T-helper 2 cell (primary cell): ENCODE data around the gene PLD2.
"Not testable (repeated sequence)": the region's sequence is repeated elsewhere in the genome, so short reads cannot be mapped to it uniquely, and the experiment has no call there.

ENCODE experiments used
- DNase-seq, 5 experiments: peaks; one replicate each; pipeline versions ENCODE4 v3.0.0 to v3.0.0-alpha.2; 2012 to 2022

Gene PLD2

DNA sequence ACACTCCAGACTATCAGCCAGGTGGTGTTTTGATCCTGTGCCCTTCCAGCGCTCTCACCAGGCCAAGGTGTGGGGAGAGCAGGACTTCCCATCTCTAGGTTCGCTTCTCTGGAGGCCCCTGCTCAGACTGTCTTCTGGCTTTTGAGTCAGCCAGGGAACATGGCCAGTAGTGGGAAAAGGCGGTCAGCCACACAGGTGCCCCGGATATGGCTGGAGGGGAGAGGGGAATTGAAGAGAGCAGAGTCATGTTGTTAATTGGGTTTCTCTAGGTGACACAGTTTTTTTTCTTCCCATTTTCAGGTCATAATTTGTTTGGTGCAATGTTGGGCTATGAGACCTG lies 27.7 kb downstream of the PLD2 start:
- DNase-seq = no peak

DNA sequence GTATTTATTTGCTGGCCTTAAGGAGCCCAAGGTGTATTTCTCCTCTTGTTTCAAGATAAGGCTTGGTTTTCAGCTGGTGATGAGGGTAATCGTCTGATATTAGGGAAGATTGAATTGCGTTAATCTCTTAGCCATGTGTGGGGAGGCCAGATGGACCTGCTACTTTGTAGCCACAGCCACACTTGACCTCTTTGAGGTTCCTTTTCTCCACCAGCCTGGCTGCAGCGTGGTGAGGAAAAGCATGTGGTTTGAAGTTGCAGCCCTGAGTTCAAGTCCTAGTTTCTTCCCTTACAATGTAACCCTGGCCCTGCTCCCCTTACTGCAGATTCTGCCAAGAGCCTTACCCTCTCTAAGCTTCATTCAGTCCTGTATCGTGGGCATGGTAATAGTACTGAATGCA lies 29.3 kb downstream of the PLD2 start:
- DNase-seq = no peak

DNA sequence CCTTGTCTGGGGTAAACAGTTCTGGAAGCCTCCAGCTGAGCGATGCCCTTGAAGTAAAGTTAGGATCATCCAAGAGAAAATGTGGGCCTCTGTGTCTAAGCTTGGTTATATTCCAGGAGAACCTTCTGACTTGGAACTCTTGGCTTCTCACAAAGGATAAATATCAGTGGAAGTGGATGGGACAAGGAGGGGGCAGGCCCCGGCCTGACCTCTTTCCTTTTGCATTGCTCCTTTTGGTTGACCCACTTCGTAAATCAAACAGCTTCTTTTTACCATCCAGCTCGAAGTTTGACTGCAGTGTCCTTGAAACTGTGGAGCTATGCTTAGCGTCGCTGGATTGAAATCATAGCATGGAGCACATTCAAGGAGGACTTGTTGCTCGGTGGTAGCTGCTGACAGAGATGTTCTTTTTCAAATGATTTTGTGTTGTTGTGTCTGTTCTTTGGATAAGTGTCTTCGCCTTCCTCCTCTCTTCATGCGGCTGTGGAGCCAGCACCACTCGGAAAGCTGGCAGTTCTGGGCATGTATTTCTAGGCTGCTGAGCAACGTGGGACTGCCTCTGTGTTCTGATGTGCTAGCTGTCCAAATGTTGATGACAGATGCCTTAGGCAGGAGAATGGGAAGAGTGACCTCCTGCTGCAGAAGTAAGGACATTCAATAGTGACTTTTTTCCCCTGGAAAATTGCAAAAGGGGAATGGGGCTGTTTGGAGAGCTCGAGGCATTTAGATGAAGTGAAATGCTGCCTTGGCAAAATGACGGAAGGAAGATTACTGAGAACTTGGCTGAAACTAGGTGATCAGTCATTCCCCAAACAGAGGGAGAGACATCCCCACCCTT lies 30.7 kb downstream of the PLD2 start:
- DNase-seq = no peak

DNA sequence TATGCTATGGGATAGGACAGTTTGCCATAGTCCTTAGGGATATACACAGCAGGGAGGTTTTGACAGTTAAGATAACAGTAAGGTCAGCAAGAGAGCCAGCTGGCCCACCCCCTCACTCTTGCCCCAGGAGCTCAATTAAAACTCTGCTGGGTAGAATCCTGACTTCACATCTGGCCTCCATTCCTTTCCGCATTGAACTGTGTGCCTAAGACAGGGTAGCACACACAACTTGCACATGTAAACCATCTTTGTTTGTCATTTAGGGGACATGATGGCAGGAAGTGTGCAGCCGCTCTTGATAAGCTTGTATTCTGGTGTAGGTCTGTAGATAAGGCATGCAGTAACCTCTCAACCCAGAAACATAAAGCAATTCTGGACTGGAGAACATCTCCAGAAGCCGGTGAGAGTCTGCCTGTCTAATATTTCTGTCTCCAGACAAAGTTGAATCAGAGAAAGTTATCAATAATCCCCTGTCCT lies 31.4 kb downstream of the PLD2 start:
- no peak for DNase-seq

DNA sequence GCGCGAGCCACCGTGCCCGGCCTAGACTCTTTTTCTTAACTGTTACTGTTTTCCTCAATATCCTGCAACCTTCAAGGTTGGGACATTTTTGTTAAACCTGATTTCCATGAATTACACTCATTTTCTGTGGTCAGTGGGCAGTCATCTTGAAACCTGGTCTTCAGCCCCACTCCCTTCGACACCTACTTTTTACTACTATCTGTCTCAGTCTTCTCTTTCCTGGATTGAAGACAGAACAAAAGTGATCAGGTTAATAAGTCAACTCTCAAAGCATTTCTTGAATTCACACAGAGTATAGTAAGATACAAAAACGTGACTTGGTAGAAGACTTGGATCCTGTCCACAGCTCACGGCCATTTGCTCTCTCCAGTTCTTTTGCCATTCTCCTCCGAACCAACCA lies 32.3 kb downstream of the PLD2 start:
- no peak for DNase-seq

DNA sequence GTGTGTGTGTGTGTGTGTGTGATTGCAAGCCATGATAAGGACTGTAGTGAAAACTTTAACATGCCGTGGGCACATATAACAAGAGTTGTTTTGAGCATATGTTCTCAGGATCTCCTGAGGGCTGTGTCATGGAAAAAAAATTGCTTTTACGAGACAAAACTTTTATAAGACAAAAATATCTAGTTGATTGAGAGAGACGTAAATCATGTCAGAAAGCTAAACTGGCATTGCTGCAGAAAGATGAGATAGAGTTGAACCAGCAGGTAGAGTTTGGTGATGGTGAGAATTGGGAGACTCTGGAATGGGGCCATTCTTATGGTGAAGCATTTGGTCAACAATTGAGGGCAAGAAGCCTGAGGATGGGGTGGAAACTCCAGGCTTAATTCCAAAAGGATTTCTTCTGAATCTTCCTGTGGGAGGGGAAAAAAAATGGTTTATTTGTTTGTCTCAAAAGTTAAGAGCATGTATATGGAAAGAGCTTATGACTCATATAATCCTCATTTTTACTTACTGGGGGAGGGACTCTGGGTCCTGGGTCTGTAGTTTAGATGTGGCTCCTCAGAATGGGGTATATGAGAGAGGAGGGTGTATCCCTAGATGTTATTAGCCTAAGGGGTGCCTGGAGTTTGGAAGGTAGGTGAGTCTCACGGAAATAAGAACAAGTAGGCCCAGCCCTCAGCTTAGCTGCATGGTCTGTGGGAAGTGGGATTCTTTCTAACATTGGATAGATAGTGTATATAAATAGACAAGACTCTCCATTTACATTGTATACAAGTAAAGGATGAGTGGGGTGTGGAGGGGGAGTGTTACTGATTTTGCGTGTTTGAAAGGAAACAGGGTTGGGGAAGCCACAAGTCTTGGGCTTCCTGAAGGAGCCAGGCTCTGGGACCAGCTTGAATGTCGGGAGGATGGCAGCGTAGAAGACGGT lies 33.3 kb downstream of the PLD2 start:
- DNase-seq = no peak

DNA sequence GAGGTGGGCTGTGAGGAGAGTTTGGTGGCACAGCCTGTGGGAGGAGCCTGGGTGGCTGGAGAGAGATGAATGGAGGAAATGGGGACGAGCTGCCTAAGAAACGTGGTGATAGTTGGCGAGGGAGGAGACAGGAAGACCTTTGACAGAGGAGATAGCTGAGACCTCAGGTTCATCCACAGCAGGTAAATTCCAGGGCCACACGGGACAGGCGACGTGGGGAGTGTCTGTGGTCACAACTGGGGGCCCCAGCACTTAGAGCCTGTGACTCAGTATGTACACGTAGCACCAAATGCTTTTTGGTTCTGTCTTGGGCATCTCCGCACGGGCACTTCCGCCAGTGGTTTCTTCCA lies 33.9 kb downstream of the PLD2 start:
- no peak for DNase-seq

DNA sequence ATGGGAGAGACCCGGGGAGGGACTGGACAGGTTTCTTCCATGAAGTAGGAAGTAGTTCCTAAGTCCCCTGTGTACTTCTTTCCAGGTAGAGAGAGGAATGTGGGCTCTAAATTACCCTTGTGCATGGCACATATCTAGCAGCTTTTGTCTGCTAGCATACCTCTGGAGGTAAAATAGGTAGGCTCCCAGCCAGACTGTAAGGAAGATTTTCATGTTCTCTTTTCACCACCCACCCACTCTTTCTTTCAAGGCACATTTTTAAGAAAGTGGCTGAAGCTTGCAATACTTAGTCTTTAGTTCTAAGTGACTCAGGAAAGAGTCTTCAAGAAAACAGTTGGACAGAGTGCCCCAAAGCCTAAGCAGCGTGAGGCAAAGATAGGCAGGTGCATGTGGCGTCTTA lies 35.4 kb downstream of the PLD2 start:
- DNase-seq = no peak

DNA sequence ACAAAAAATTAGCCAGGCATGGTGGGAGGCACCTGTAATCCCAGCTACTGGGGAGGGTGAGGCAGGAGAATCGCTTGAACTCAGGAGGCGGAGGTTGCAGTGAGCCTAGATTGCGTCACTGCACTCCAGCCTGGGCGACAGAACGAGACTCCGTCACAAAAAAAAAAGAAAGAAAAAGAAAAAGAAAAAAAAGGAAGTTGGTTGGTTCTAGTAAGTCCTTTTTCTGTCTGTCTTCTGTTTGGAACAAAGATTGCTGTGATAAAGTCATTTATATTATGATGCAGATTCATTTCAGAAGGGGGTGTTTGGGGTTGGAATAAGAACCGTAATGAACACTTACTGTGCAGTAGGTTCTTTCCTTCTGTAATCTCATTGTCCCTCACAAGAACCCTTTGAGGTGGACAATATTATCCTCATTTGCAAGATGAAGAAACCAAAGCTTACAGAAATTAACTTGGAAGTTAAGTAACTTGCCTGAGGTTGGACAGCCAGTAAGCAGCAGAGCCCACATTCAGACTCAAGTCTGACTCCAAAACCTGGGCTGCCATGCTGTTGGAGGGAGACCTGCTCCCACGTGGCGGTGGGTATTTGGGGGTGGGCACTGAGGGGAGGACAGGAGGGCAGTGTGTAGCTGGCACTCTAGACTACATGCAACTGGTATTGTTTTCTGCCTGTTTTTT lies 36.5 kb downstream of the PLD2 start:
- no peak for DNase-seq

DNA sequence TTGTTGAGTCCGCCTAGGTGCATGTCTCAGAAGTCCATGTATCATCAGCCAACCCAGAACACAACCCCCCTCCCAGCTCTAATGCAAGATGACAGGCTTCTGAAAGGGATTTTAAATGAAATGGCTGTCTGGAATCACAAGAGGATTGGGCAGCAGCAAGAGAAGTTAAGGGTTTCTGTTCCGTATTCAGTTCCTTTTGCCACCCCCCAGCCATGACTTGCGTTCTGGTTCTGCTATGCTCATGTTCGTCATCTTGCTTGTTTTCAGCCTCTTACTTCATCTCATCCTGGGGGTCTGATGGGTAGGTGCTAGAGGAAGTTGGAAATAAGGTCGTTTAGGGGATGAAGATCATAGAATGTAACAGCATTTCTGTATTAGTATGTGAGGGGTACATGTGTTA lies 38.2 kb downstream of the PLD2 start:
- DNase-seq = no peak

DNA sequence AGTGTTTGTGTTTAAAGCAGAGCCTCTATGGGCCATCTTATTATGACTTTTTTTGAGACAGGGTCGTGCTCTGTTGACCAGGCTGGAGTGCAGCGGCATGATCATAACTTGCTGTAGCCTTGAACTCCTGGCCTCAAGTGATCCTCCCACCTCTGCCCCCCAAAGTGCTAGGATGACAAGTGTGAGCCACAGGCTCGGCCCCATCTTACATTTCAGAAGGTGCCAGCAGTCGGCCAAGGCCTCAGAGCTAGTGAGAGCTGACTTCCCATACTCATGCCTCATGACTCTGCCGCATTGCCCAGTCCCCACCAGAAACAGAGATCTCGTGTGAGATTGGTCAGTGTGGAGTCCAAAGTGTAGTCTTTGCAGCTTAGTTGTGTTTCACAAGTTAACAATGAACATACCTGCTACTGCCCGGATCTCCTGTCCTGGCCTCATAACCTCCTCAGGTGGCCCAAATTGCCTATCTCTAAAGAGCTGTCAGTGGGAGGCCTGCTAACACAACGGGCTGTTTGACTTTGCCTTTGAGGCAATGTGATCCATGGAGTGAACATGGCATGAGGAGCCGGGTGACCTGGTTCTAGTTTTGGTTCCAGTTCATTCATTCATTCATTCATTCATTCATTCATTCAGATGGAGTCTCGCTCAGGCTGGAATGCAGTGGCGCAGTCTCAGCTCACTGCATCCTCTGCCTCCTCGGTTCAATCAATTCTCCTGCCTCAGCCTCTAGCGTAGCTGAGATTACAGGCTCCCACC lies 39.9 kb downstream of the PLD2 start:
- DNase-seq = no peak

DNA sequence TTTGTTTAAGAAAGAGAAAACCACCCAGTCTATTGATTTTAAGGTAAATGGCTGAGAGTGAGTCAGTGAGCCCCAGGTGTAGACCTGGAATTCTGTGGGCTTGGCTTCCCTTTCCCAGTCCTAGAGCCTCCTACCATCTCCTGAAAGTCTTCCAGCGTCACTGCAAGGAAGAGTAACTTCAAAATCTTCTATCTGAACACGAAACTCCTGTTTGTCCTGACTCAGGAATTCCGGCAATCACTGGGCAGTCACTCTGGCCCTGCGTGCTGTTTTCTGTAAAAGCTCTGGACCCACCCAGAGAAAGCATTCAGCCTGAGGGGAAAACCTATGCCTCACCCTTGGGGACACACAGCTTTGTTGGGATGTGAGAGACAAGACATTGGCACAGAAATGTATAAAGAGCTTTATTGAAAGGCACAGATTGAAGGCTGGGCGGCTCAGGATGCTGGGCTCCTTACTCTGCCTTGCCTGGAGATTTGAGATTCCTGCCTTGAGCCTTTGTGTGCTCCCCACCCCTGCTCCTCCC lies 42.1 kb downstream of the PLD2 start:
- no peak for DNase-seq

DNA sequence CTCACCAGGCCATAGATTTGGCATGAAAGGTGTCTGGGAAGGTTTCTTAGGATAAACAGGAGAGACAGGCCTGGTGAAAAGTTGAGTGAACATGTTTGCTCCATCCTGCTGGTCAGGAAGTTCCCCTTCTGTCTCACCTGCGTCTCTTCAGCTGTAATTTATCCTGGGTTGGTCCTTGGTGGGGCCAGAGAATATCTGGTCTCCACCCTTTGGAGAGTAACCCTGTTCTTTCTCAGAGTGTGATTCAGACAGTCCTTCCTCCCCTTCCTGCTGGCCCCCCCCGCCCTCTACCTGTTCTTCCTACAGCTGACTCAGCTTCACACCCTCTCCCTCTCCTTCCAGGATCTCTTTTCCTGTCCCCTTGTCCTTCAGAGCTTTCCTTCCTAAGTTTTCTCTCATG lies 43.3 kb downstream of the PLD2 start:
- no peak for DNase-seq

DNA sequence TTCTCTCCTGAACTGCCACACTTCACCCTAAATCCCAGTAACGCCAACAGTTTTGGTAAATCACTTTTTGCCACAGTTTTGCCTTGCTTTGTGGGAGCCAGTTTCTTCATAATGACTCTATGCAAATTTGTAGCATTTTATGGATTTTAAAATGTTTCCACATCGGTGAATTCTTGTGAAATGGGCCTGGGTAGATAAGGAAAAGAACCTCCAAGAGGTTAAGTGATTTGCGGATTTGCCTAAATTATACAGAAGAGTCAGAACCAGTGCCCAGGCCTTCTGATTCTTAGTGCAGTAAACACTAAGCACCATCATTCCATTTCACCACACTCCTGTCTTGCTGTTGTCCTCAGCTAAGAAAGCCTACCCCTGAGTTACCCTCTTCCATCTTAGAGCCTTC lies 44.1 kb downstream of the PLD2 start:
- no peak for DNase-seq

DNA sequence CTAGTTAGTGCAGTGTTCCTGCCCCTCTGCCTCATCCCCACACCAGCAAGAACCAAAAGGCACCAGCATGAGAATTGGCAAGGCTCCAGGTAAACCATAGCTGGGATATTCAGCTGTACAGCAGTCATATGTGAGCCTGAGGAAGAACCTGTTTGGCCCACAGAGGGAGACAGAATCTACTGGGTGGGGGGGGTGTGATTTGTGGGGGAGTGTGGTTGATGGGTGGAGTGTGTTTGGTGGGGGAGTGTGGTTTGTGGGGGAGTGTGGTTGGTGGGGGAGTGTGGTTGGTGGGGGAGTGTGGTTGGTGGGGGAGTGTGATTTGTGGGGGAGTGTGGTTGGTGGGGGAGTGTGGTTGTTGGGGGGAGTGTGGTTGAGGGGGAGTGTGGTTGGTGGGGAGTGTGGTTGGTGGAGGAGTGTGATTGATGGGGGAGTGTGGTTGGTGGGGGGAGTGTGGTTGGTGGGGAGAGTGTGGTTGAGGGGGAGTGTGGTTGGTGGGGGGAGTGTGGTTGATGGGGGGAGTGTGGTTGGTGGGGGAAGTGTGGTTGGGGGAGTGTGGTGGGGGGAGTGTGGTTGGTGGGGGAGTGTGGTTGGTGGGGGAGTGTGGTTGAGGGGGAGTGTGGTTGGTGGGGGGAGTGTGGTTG lies 45.7 kb downstream of the PLD2 start:
- peak in 3 of 5 experiments; percentile 16 to 46 (median 42) for DNase-seq

DNA sequence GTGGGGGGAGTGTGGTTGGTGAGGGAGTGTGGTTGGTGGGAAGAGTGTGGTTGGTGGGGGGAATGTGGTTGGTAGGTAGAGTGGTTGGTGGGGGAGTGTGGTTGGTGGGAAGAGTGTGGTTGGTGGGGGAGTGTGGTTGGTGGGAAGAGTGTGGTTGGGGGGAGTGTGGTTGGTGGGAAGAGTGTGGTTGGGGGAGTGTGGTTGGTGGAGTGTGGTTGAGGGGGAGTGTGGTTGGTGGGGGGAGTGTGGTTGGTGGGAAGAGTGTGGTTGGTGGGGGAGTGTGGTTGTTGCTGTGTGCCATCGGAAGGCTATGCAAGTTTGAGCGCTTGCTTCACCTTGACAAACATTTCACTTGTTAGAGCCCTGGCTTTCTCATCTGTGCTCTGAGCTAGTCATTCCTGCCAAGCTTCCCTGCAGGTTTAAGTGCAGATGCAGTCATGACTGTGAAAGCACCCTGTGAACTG lies 46.3 kb downstream of the PLD2 start:
- peak in 1 of 5 experiments; percentile 35 for DNase-seq

DNA sequence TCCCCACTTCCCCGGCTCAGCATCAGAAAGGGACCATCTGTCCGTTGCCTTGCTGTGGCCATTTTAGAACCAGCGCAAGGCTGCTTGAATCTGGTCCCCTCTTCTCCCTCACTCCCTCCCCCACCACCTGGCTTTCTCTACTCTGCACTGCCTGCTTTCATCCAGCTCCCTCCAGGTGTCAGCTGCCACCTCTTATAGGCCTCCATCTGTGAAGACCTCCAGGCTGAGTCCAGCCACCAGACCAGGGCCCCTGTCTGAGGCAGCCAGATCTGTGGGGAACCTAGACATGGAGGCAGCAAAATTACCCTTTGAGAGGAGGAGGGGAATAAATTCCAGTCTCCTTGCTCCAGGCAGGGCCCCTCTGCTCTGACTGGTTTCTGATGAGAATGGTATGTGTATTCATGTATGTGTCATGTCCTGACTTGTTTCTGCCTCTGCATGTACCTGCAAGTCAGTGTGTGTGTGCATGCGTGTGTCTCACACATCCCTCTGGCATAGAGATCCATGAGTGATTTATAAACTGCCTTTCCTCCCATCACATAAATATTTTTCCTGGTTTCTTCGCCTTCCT lies 47.2 kb downstream of the PLD2 start:
- DNase-seq = no peak

DNA sequence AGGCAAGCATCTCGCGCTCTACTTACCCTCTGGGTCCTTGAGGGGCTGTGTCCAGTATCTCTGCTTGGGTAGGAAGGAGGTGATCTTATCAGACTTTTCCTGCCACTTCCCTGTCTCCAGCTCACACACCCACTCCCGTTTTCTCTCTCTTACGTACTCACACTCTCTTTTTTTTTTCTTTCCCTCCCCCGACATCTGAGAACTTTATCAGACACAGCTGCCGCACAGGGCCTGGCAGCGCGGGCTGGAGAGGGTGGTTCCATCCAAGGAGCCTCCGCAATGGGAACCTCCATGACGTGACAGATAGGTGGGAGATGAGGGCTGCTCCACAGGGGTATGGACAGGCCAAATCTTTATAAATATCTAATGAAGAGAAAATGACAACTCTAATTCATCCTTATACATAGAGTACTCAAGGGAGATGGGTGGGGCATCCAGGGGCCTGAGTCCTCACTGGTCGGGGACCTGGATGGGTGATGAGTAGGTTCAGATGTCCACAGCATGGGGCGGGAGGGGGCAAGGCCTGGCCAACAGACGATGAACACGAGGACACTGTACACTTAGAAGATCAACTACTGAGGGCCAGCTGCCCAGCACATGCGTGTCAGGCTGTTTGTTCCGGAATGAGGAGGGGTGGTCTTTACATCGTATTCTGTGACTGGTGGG lies 49.5 kb downstream of the PLD2 start:
- no peak for DNase-seq

DNA sequence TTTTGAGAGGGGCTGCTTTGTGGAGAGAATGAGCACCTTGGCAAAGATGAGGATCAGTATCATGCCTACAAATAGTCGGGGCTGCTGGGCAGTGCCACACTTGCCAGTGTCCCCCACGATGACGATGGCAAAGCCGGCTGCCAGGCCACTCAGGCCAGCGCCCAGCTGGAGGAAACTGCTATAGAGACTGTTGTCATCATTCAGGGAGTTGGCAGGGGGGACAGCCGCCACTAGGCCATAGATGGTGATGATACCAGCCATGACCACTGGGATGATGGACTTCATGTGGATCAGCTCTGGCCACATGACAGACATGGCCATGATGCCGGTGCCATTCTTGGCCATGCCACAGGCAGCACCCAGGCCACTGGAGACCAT lies 50.0 kb downstream of the PLD2 start:
- DNase-seq = no peak

DNA sequence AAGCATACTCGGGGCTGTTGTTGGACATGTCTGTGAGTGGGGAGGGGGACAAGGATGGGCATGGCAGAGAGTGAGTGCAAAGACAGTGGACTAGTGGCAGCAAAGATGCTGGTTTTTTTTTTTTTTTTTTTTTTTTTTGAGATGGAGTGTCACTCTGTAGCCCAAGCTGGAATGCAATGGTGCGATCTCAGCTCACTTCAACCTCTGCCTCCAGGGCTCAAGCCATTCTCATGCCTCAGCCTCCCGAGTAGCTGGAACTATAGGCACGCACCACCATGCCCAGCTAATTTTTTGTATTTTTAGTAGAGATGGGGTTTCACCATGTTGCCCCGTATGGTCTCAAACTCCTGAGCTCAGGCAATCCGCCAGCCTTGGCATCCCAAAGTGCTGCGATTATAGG lies 50.4 kb downstream of the PLD2 start:
- DNase-seq = not testable (repeated sequence)
